CD4-positive, alpha-beta T cell treated with Interleukin-21 for 1 hour (primary cell): ENCODE data around the gene SUGCT.

Experiments
- DNase-seq: peaks from one replicate; pipeline ENCODE4 v3.0.0-alpha.2; 2020

SUGCT gene

GRCh38 chr7:40482845-40483244, 348.0 kb downstream of the SUGCT start:
- DNase-seq: no peak

GRCh38 chr7:40483630-40484029, 348.8 kb downstream of the SUGCT start:
- no peak for DNase-seq

- no peak for DNase-seq
Measured at GRCh38 chr7:40489844-40490602, 355.2 kb downstream of the SUGCT start.

- DNase-seq: no peak
Measured at GRCh38 chr7:40490603-40490924, 355.8 kb downstream of the SUGCT start.

- DNase-seq: no peak
Measured at GRCh38 chr7:40492946-40493345, 358.1 kb downstream of the SUGCT start.

GRCh38 chr7:40493609-40494051, 358.8 kb downstream of the SUGCT start:
- DNase-seq: no peak

GRCh38 chr7:40498924-40499510, 364.2 kb downstream of the SUGCT start:
- no peak for DNase-seq

- no peak for DNase-seq
Measured at GRCh38 chr7:40499718-40500117, 364.9 kb downstream of the SUGCT start.

- no peak for DNase-seq
Measured at GRCh38 chr7:40500219-40500618, 365.4 kb downstream of the SUGCT start.

GRCh38 chr7:40502359-40502758, 367.6 kb downstream of the SUGCT start:
- no peak for DNase-seq

GRCh38 chr7:40506158-40506557, 371.4 kb downstream of the SUGCT start:
- DNase-seq: no peak

GRCh38 chr7:40507166-40507565, 372.4 kb downstream of the SUGCT start:
- no peak for DNase-seq

GRCh38 chr7:40509287-40509996, 374.6 kb downstream of the SUGCT start:
- DNase-seq: no peak

- no peak for DNase-seq
Measured at GRCh38 chr7:40516376-40516775, 381.6 kb downstream of the SUGCT start.

- no peak for DNase-seq
Measured at GRCh38 chr7:40519009-40519408, 384.2 kb downstream of the SUGCT start.

GRCh38 chr7:40520986-40521738, 386.4 kb downstream of the SUGCT start:
- DNase-seq: no peak

- DNase-seq: no peak
Measured at GRCh38 chr7:40525764-40526163, 391.0 kb downstream of the SUGCT start.

GRCh38 chr7:40526951-40527715, 392.3 kb downstream of the SUGCT start:
- no peak for DNase-seq

GRCh38 chr7:40527723-40528122, 392.9 kb downstream of the SUGCT start:
- no peak for DNase-seq

- DNase-seq: no peak
Measured at GRCh38 chr7:40530292-40530691, 395.5 kb downstream of the SUGCT start.

- no peak for DNase-seq
Measured at GRCh38 chr7:40531956-40532355, 397.2 kb downstream of the SUGCT start.

GRCh38 chr7:40535678-40536077, 400.9 kb downstream of the SUGCT start:
- DNase-seq: no peak

GRCh38 chr7:40536421-40536820, 401.6 kb downstream of the SUGCT start:
- DNase-seq: no peak
